Activated T-helper 2 cell treated with anti-CD3 and anti-CD28 coated beads, Interferon-gamma antibody, Interleukin-2, Interleukin-4, amounts not matched to agents 10 μg/mL and 5 μg/mL and 100 μg/mL, durations not matched to agents 14 hours and 24 hours and 36 hours (primary cell): ENCODE data around the gene RTN4. TPM values are rescaled to one million over a fixed set of nuclear protein-coding genes. Genes with fewer than 3 reads are reported as not detected.

Experiments used
- DNase-seq: peaks from one replicate; pipeline ENCODE4 v3.0.0; 2021; ENCODE audit warnings: low spot score
- H3K27ac Mint-ChIP-seq: one replicate; pipeline ENCODE4 v1.8.0; 2021; ENCODE audit warnings: mixed read lengths
- H3K27me3 Mint-ChIP-seq: one replicate; pipeline ENCODE4 v1.8.0; 2021; ENCODE audit warnings: low read depth, mixed read lengths
- H3K36me3 Mint-ChIP-seq: one replicate; pipeline ENCODE4 v1.8.0; 2021; ENCODE audit warnings: low read depth, mixed read lengths
- H3K4me1 Mint-ChIP-seq: one replicate; pipeline ENCODE4 v1.8.0; 2021; ENCODE audit warnings: low read depth, mixed read lengths
- H3K4me3 Mint-ChIP-seq: one replicate; pipeline ENCODE4 v1.8.0; 2021; ENCODE audit warnings: low read depth, mild to moderate bottlenecking, moderate library complexity, mixed read lengths
- H3K9me3 Mint-ChIP-seq: one replicate; pipeline ENCODE4 v1.8.0; 2021; ENCODE audit warnings: mixed read lengths
- intact Hi-C: fragments of 100-400 bp; cut with micrococcal nuclease; formaldehyde crosslinking; loops from one replicate; pipeline ENCODE4 v1.15.1; 2023
- total RNA-seq: library from RNA; stranded (reverse); gene quantifications from 2 replicates; pipeline ENCODE4 v1.2.3, GENCODE V29; 2022

The RTN4 gene
- total RNA-seq, 1 donor from 2014 or later = 93.3 TPM

GRCh38 chr2:54944724-54945326, 105.4 kb downstream of the RTN4 start:
- Mint-ChIP-seq H3K36me3 (no peaks in the 10 kb centered on the region), H3K27me3 (no peaks in the 10 kb centered on the region), H3K4me3 (no peak overlapping the region), H3K9me3 (peaks cover 4% of the 10 kb centered on the region), H3K4me1 (peaks cover 11% of the 10 kb centered on the region), H3K27ac (no peak overlapping the region)
- intact Hi-C loops = no loop called here
- no peak for DNase-seq

DNA sequence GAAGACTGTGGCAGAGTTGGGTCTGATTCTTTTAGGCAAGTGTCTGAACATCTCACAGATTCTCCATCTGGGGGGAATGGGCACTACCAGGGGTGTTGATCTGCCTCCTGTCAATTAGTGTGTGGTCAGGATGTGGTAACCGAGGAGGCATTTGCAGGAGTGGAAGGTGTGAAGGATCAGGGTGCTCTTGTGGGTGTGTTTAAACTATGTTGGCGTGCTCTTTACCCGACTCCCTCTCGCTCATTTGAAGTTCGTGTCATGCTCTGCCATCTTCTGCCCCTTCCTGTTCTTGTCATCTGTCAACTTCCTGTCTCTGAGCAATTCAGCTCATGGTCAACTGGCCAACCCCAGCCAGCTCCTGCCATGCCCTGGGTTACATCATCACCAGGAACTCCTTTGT, 107.9 kb downstream of the RTN4 start:
- intact Hi-C loops = no loop called here
- no peak for DNase-seq
- Mint-ChIP-seq H3K27me3 (no peaks in the 10 kb centered on the region), H3K4me3 (no peak overlapping the region), H3K9me3 (peaks cover 12% of the 10 kb centered on the region), H3K36me3 (no peaks in the 10 kb centered on the region), H3K4me1 (peaks cover 11% of the 10 kb centered on the region), H3K27ac (no peak overlapping the region)

- Mint-ChIP-seq H3K36me3 (no peaks in the 10 kb centered on the region), H3K27me3 (no peaks in the 10 kb centered on the region), H3K4me1 (peaks cover 11% of the 10 kb centered on the region), H3K9me3 (peaks cover 12% of the 10 kb centered on the region), H3K27ac (no peak overlapping the region), H3K4me3 (no peak overlapping the region)
- no peak for DNase-seq
- intact Hi-C loops = no loop called here
These were observed 108.8 kb downstream of the RTN4 start for GRCh38 chr2:54941248-54941984.

DNA sequence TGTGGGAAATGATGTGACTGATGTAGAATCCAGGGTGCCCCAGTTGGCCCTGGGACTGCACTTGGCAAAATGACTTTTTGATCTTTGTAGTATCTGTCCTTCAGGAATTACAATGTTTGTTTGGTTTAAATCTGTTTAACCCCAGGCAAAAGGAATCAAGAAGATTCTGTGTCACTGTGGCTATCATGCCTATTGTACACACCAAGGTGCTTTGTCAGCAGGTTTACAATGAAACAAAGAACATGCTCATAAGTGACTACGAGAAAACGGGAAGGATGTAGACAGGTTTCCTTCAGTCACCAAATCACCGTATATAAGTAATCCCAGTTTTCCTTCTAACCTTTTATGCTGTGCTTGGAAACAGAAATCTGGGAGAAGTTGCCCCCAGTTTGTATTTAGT, 109.5 kb downstream of the RTN4 start:
- no peaks in the 10 kb centered on the region for H3K36me3 Mint-ChIP-seq
- peaks cover 6% of the 10 kb centered on the region for H3K4me1 Mint-ChIP-seq
- no peak for DNase-seq
- intact Hi-C loops = no loop called here
- no peak overlapping the region for H3K27ac Mint-ChIP-seq
- no peaks in the 10 kb centered on the region for H3K27me3 Mint-ChIP-seq
- peaks cover 12% of the 10 kb centered on the region for H3K9me3 Mint-ChIP-seq
- no peak overlapping the region for H3K4me3 Mint-ChIP-seq

DNA sequence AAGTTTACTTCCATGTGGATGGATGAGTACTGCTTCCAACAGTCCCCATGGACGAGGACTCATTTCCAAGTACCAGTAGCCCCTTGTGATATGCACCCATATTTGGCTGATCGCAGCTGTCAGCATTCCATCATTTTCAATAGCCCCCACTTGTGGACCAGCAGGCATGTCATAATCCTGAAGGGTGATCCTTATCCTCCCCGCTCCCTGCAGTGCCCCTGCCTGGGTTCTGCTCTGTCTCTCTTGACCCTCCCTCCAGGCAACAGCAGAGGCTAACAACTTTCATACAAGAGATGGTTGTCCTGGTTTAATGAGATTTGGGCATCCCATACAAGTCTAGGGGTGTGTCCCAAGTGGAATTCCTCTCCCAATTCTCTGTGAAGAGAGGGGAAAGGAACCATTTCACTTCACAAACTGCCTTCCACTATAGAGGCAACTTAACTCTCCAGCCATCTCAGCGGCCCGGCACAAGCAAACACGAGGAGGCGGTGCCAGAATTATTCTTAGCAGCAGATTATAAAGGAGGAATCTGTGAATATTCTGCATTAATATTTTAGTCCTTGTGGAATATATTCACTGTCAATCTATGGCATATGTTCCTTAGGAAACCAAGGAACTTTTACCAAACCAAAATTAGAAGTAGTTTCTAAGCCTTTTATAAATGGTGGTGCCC, 110.7 kb downstream of the RTN4 start:
- H3K4me1 Mint-ChIP-seq = no peaks in the 10 kb centered on the region
- H3K36me3 Mint-ChIP-seq = no peaks in the 10 kb centered on the region
- peaks cover 8% of the 10 kb centered on the region for H3K9me3 Mint-ChIP-seq
- DNase-seq = no peak
- no peaks in the 10 kb centered on the region for H3K27me3 Mint-ChIP-seq
- intact Hi-C loops = no loop called here
- H3K27ac Mint-ChIP-seq = no peak overlapping the region
- H3K4me3 Mint-ChIP-seq = no peak overlapping the region

DNA sequence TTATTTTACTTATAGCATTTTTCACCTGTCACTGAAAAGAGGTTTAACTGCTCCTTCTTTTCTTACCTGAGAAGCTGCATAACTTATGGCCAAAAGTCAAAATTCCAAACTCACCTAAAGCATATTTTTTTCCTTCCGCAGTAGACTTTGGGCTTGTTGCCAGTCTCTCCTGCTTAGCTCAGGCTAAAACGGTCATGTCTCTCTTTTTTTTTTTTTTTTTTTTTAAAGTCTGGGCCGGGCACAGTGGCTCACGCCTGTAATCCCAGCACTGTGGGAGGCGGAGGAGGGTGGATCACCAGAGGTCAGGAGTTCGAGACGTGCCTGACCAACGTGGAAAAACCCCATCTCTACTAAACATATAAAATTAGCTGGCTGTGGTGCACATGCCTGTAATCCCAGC, 113.5 kb downstream of the RTN4 start:
- H3K9me3 Mint-ChIP-seq = peaks cover 8% of the 10 kb centered on the region
- intact Hi-C loops = no loop called here
- DNase-seq = no peak
- H3K36me3 Mint-ChIP-seq = no peaks in the 10 kb centered on the region
- H3K4me1 Mint-ChIP-seq = no peaks in the 10 kb centered on the region
- H3K27ac Mint-ChIP-seq = no peak overlapping the region
- H3K27me3 Mint-ChIP-seq = no peaks in the 10 kb centered on the region
- no peak overlapping the region for H3K4me3 Mint-ChIP-seq

DNA sequence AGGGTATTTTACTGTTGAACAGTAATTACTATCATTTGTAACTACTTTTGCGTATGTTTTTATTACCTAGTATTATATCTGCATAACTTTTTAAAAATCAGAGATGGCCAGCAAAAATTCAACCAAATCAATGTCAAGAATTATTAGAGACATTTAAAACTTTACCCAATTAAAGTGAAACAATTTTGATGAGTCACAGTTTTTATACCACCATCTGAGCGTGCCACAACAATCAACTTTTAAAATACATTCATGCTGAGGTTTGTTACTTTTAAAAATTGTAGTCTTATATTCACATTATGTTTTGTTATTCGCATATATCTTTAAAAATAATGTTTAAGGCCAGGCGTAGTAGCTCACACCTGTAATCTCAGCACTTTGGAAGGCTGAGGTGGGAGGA, 114.9 kb downstream of the RTN4 start:
- Mint-ChIP-seq H3K27ac (no peak overlapping the region), H3K9me3 (peaks cover 8% of the 10 kb centered on the region), H3K27me3 (peaks cover 4% of the 10 kb centered on the region), H3K4me1 (no peaks in the 10 kb centered on the region), H3K36me3 (no peaks in the 10 kb centered on the region), H3K4me3 (no peak overlapping the region)
- intact Hi-C loops = no loop called here
- no peak for DNase-seq

- Mint-ChIP-seq H3K4me1 (no peaks in the 10 kb centered on the region), H3K4me3 (no peak overlapping the region), H3K27me3 (peaks cover 4% of the 10 kb centered on the region), H3K9me3 (peaks cover 5% of the 10 kb centered on the region), H3K36me3 (no peaks in the 10 kb centered on the region), H3K27ac (no peak overlapping the region)
- no peak for DNase-seq
- intact Hi-C loops = no loop called here
These were observed 118.8 kb downstream of the RTN4 start for GRCh38 chr2:54931473-54931872.

GRCh38 chr2:54928719-54929118, 121.5 kb downstream of the RTN4 start:
- intact Hi-C loops = no loop called here
- no peak overlapping the region for H3K27ac Mint-ChIP-seq
- no peaks in the 10 kb centered on the region for H3K36me3 Mint-ChIP-seq
- H3K4me1 Mint-ChIP-seq = no peaks in the 10 kb centered on the region
- H3K27me3 Mint-ChIP-seq = peaks cover 9% of the 10 kb centered on the region
- no peak for DNase-seq
- no peak overlapping the region for H3K4me3 Mint-ChIP-seq
- H3K9me3 Mint-ChIP-seq = peaks cover 5% of the 10 kb centered on the region

- Mint-ChIP-seq H3K36me3 (no peaks in the 10 kb centered on the region), H3K27ac (no peak overlapping the region), H3K4me3 (no peak overlapping the region), H3K4me1 (no peaks in the 10 kb centered on the region), H3K27me3 (peaks cover 9% of the 10 kb centered on the region), H3K9me3 (peaks cover 5% of the 10 kb centered on the region)
- intact Hi-C loops = no loop called here
- DNase-seq = no peak
These were observed 122.3 kb downstream of the RTN4 start for GRCh38 chr2:54927751-54928615.

DNA sequence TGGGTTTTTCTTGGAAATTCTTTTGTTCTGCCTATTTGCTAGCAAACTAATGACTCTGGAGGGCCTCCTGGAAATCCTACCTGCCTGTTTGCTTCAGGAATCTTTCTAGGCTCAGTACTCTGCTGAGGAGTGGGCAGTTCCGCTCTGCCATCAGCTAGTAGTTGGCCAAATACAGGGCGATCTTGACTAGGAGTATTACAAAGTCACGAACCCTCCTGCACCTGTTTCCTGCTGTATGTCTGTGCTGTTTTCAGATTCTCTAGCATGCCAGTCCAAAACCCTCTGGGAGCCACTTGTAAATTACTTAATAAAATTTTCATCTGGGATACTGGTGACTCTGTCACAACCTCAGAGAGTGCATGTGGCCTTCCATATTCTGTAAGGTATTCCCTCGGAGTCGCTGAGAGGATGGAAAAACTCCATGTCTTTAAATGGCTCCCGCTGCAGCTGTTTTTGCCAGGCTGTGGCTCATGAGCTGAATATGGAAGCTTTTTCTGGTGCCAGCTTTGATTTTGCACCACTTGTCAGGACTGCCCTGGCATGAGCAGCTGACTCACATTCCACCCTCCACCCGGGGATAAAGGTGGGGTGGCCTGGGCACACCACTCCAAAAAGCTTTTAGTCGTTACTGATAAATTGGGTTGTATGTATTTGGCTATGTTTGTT, 123.0 kb downstream of the RTN4 start:
- Mint-ChIP-seq H3K4me1 (no peaks in the 10 kb centered on the region), H3K27ac (no peak overlapping the region), H3K9me3 (peaks cover 5% of the 10 kb centered on the region), H3K4me3 (no peak overlapping the region), H3K36me3 (no peaks in the 10 kb centered on the region), H3K27me3 (peaks cover 12% of the 10 kb centered on the region)
- no peak for DNase-seq
- intact Hi-C loops = no loop called here

- DNase-seq = no peak
- Mint-ChIP-seq H3K27me3 (peaks cover 15% of the 10 kb centered on the region), H3K4me1 (no peaks in the 10 kb centered on the region), H3K9me3 (peaks cover 12% of the 10 kb centered on the region), H3K27ac (no peak overlapping the region), H3K36me3 (no peaks in the 10 kb centered on the region), H3K4me3 (no peak overlapping the region)
- intact Hi-C loops = no loop called here
These were observed 125.2 kb downstream of the RTN4 start for GRCh38 chr2:54925022-54925421.
